GM23338 (cell line): ENCODE results near the gene LRMDA. TPM values are rescaled to one million over a fixed set of nuclear protein-coding genes. Genes with fewer than 3 reads are reported as not detected.

Experiments
- ATAC-seq: fragments of 200-7000 bp; cut with Tn5 transposase; 3 replicates; pipeline ENCODE4 v1.9.1; 2020
- DNase-seq: peaks from one replicate; pipeline ENCODE4 v3.0.0-alpha.2; 2015; ENCODE audit warnings: low spot score
- H2AFZ ChIP-seq: fragments of 200-600 bp; sonication (generic); 2 replicates; pipeline ENCODE4 v1.8.0; 2016; ENCODE audit warnings: antibody characterized with exemption, mild to moderate bottlenecking, moderate library complexity
- H3F3A ChIP-seq: fragments of 200-600 bp; sonication (generic); replicated peaks from 2 replicates; pipeline ENCODE4 v1.8.0; 2017; ENCODE audit warnings: antibody characterized with exemption, mixed run types, low read depth
- H3K27ac ChIP-seq: fragments of 200-600 bp; sonication (generic); 2 replicates; pipeline ENCODE4 v1.6.1; 2016; ENCODE audit warnings: low read depth
- H3K27me3 ChIP-seq: fragments of 200-600 bp; sonication (generic); 2 replicates; pipeline ENCODE4 v1.8.0; 2016; ENCODE audit warnings: mild to moderate bottlenecking, mixed run types, moderate library complexity; ENCODE audit not compliant: insufficient read depth
- H3K36me3 ChIP-seq: fragments of 200-600 bp; sonication (generic); 2 replicates; pipeline ENCODE4 v1.8.0; 2016; ENCODE audit warnings: mild to moderate bottlenecking; ENCODE audit not compliant: insufficient read depth
- H3K4me1 ChIP-seq: fragments of 200-600 bp; sonication (generic); 2 replicates; pipeline ENCODE4 v1.8.0; 2016; ENCODE audit warnings: mild to moderate bottlenecking, moderate library complexity; ENCODE audit not compliant: insufficient read depth
- H3K4me2 ChIP-seq: fragments of 200-600 bp; sonication (generic); 2 replicates; pipeline ENCODE4 v1.7.1; 2017; ENCODE audit warnings: mixed run types
- H3K4me3 ChIP-seq: fragments of 200-600 bp; sonication (generic); 2 replicates; pipeline ENCODE4 v1.6.1; 2016; ENCODE audit warnings: mixed run types
- H3K79me2 ChIP-seq: fragments of 200-600 bp; sonication (generic); replicated peaks from 2 replicates; pipeline ENCODE4 v1.8.0; 2017; ENCODE audit warnings: mild to moderate bottlenecking; ENCODE audit not compliant: insufficient read depth
- H3K9me2 ChIP-seq: fragments of 200-600 bp; sonication (generic); 2 replicates; pipeline ENCODE4 v1.8.0; 2017; ENCODE audit not compliant: insufficient read depth
- H4K20me1 ChIP-seq: fragments of 200-600 bp; sonication (generic); replicated peaks from 2 replicates; pipeline ENCODE4 v1.8.0; 2017; ENCODE audit warnings: mild to moderate bottlenecking; ENCODE audit not compliant: insufficient read depth
- H3K27ac Mint-ChIP-seq: 2 replicates; pipeline ENCODE4 v1.8.0; 2020; ENCODE audit warnings: inconsistent platforms, mild to moderate bottlenecking, moderate library complexity, mixed read lengths
- H3K27me3 Mint-ChIP-seq: 3 replicates; pipeline ENCODE4 v1.8.0; 2022; ENCODE audit warnings: low read depth, mild to moderate bottlenecking, moderate library complexity, mixed read lengths, inconsistent platforms; ENCODE audit not compliant: insufficient read depth, poor library complexity
- H3K36me3 Mint-ChIP-seq: 3 replicates; pipeline ENCODE4 v1.8.0; 2021; ENCODE audit warnings: low read depth, mild to moderate bottlenecking, inconsistent platforms, moderate library complexity, mixed read lengths
- H3K4me1 Mint-ChIP-seq: 3 replicates; pipeline ENCODE4 v1.8.0; 2020; ENCODE audit warnings: mild to moderate bottlenecking, inconsistent platforms, mixed read lengths
- H3K4me3 Mint-ChIP-seq: 3 replicates; pipeline ENCODE4 v1.8.0; 2021; ENCODE audit warnings: moderate library complexity, mild to moderate bottlenecking, inconsistent platforms, mixed read lengths
- H3K9me3 Mint-ChIP-seq: 3 replicates; pipeline ENCODE4 v1.8.0; 2020; ENCODE audit warnings: moderate library complexity, mild to moderate bottlenecking, inconsistent platforms, mixed read lengths
- CTCF ChIP-seq, 2 experiments: fragments of 200-600 bp in 1 of 2; sonication (generic) in 1 of 2; conservative IDR thresholded peaks; 2 replicates each; pipeline versions ENCODE4 v1.5.1 to v1.6.1; 2016 to 2017; ENCODE audit warnings: antibody characterized with exemption in 2 of 2, low read depth in 2 of 2, mild to moderate bottlenecking in 2 of 2, moderate library complexity in 1 of 2
- EZH2 ChIP-seq: fragments of 200-600 bp; sonication (generic); IDR thresholded peaks from one replicate; pipeline ENCODE4 v1.8.0; 2017; ENCODE audit warnings: antibody characterized with exemption, mild to moderate bottlenecking, low read depth; ENCODE audit not compliant: unreplicated experiment
- JUNB ChIP-seq: IDR thresholded peaks from one replicate; pipeline ENCODE4 v1.6.1; 2016; ENCODE audit warnings: antibody characterized with exemption; ENCODE audit not compliant: unreplicated experiment
- POLR2AphosphoS5 ChIP-seq: IDR thresholded peaks from 2 replicates; pipeline ENCODE4 v1.6.1; 2016; ENCODE audit warnings: antibody characterized with exemption, low read depth
- ZNF114 ChIP-seq: fragments of 250-450 bp; sonication (Bioruptor Pico); IDR thresholded peaks from 2 replicates; pipeline ENCODE4 v1.5.0; 2020; ENCODE audit warnings: mild to moderate bottlenecking, moderate library complexity
- ZNF331 ChIP-seq: fragments of 250-450 bp; sonication (Bioruptor Pico); IDR thresholded peaks from 2 replicates; pipeline ENCODE4 v1.5.0; 2020; ENCODE audit warnings: low read depth, mild to moderate bottlenecking, moderate library complexity
- ZNF462 ChIP-seq: fragments of 250-450 bp; sonication (Bioruptor Pico); IDR thresholded peaks from 2 replicates; pipeline ENCODE4 v1.5.0; 2020; ENCODE audit warnings: mild to moderate bottlenecking, moderate library complexity
- polyA plus RNA-seq: library from polyadenylated mRNA; unstranded; fragments of >200 nt; fragmentation: Nextera tagmentation; extraction: Ambion mirVana; gene quantifications from 2 replicates; pipeline ENCODE4 v1.2.1, GENCODE V29; 2016
- total RNA-seq: library from RNA; depleted of rRNA; stranded (reverse); fragments of >200 nt; shearing (Covaris generic); gene quantifications from 2 replicates; pipeline ENCODE4 v1.2.3, GENCODE V29; 2014

Gene LRMDA
- total and polyA plus RNA-seq, 2 experiments from 2014 or later: 0.90 to 1.8 TPM

- TF ChIP-seq ZNF462: no peak
These were observed 299.4 kb downstream of the LRMDA start (continued) for GRCh38 chr10:75730847-75731246.

- no peak overlapping the region for H3K4me3 ChIP-seq
- DNase-seq (no peak), ATAC-seq (no peak)
- no peak overlapping the region for H3K4me2 ChIP-seq
- no peaks in the 10 kb centered on the region for H3F3A ChIP-seq
- H3K9me2 ChIP-seq: peaks cover 4% of the 10 kb centered on the region; the same call in 1 of the 2 replicates
- H3K27ac Mint-ChIP-seq: no peak overlapping the region
- H3K4me3 Mint-ChIP-seq: no peak overlapping the region
- no peak overlapping the region for H2AFZ ChIP-seq
- H4K20me1 ChIP-seq: no peaks in the 10 kb centered on the region
- H3K27me3 Mint-ChIP-seq: peaks cover 2% of the 10 kb centered on the region
- H3K4me1 Mint-ChIP-seq: peaks cover 7% of the 10 kb centered on the region
- H3K4me1 ChIP-seq: no peaks in the 10 kb centered on the region
- H3K27ac ChIP-seq: no peak overlapping the region
- no peaks in the 10 kb centered on the region for H3K27me3 ChIP-seq
- H3K9me3 Mint-ChIP-seq: no peaks in the 10 kb centered on the region
- H3K36me3 Mint-ChIP-seq: no peaks in the 10 kb centered on the region
- H3K36me3 ChIP-seq: no peaks in the 10 kb centered on the region
- H3K79me2 ChIP-seq: no peaks in the 10 kb centered on the region
- TF ChIP-seq ZNF462 (no peak), ZNF114 (CRISPR knock-in tag) (no peak), ZNF331 (CRISPR knock-in tag) (no peak), CTCF (conservative IDR thresholded peaks at IDR 0.05; ENCODE audit: low read depth in 2 of 2) (no peak), POLR2AphosphoS5 (no peak), EZH2 (no peak), JUNB (no peak)
These were observed 301.9 kb downstream of the LRMDA start for GRCh38 chr10:75733135-75733890.
